ENCODE measurements around the gene RYR1.

Gene RYR1

GRCh38 chr19:38448225-38448624 is 14.7 kb downstream of the RYR1 start:
- Histone ChIP-seq H3K27ac (replicated peaks) (no peak overlapping the region), H3K27me3 (ENCODE audit: insufficient read depth, poor library complexity, severe bottlenecking) (no peaks in the 10 kb centered on the region), H3K4me3 (replicated peaks; ENCODE audit: insufficient read depth, low read length) (no peak overlapping the region)
- TF ChIP-seq SPI1 (IDR thresholded peaks at IDR 0.05; ENCODE audit: borderline replicate concordance, low read depth) (no peak), POLR2AphosphoS5 (IDR thresholded peaks at IDR 0.05; ENCODE audit: low read depth) (no peak), REST (IDR thresholded peaks at IDR 0.05; ENCODE audit: insufficient replicate concordance, low read depth) (no peak), CTCF (IDR thresholded peaks at IDR 0.05; ENCODE audit: insufficient read depth, low read length) (no peak), GABPA (IDR thresholded peaks at IDR 0.05; ENCODE audit: low read depth) (no peak)
- no peak for DNase-seq (ENCODE audit: low read depth in 1 of 2, low spot score in 1 of 2)

- Histone ChIP-seq H3K27me3 (ENCODE audit: insufficient read depth, poor library complexity, severe bottlenecking) (no peaks in the 10 kb centered on the region), H3K27ac (replicated peaks) (no peak overlapping the region), H3K4me3 (replicated peaks; ENCODE audit: insufficient read depth, low read length) (no peak overlapping the region)
- no peak for TF ChIP-seq CTCF (IDR thresholded peaks at IDR 0.05; ENCODE audit: insufficient read depth, low read length)
- TF ChIP-seq SPI1 (IDR thresholded peaks at IDR 0.05; ENCODE audit: borderline replicate concordance, low read depth), result no peak
- no peak for TF ChIP-seq POLR2AphosphoS5 (IDR thresholded peaks at IDR 0.05; ENCODE audit: low read depth)
- no peak for TF ChIP-seq REST (IDR thresholded peaks at IDR 0.05; ENCODE audit: insufficient replicate concordance, low read depth)
- no peak for TF ChIP-seq GABPA (IDR thresholded peaks at IDR 0.05; ENCODE audit: low read depth)
- DNase-seq (ENCODE audit: low read depth in 1 of 2, low spot score in 1 of 2), result no peak
These were observed 16.0 kb downstream of the RYR1 start for GRCh38 chr19:38449518-38449917.

GRCh38 chr19:38451036-38451435 is 17.5 kb downstream of the RYR1 start:
- Histone ChIP-seq H3K27ac (replicated peaks) (no peak overlapping the region), H3K27me3 (ENCODE audit: insufficient read depth, poor library complexity, severe bottlenecking) (no peaks in the 10 kb centered on the region), H3K4me3 (replicated peaks; ENCODE audit: insufficient read depth, low read length) (no peak overlapping the region)
- no peak for DNase-seq (ENCODE audit: low read depth in 1 of 2, low spot score in 1 of 2)
- TF ChIP-seq POLR2AphosphoS5 (IDR thresholded peaks at IDR 0.05; ENCODE audit: low read depth), result no peak
- TF ChIP-seq GABPA (IDR thresholded peaks at IDR 0.05; ENCODE audit: low read depth), result no peak

- H3K4me3 ChIP-seq (replicated peaks; ENCODE audit: insufficient read depth, low read length), result no peak overlapping the region
- no peaks in the 10 kb centered on the region for H3K27me3 ChIP-seq (ENCODE audit: insufficient read depth, poor library complexity, severe bottlenecking)
- no peak for DNase-seq (ENCODE audit: low read depth in 1 of 2, low spot score in 1 of 2)
- TF ChIP-seq CTCF (IDR thresholded peaks at IDR 0.05; ENCODE audit: insufficient read depth, low read length) (no peak), SPI1 (IDR thresholded peaks at IDR 0.05; ENCODE audit: borderline replicate concordance, low read depth) (no peak), REST (IDR thresholded peaks at IDR 0.05; ENCODE audit: insufficient replicate concordance, low read depth) (no peak), GABPA (IDR thresholded peaks at IDR 0.05; ENCODE audit: low read depth) (no peak), POLR2AphosphoS5 (IDR thresholded peaks at IDR 0.05; ENCODE audit: low read depth) (no peak)
- no peak overlapping the region for H3K27ac ChIP-seq (replicated peaks)
These were observed 18.1 kb downstream of the RYR1 start for GRCh38 chr19:38451629-38452028.

Data from HL-60 (cell line).